ENCODE data around the gene FARP2. TPM values are rescaled to one million over a fixed set of nuclear protein-coding genes. Genes with fewer than 3 reads are reported as not detected.

FARP2 gene
- total and polyA plus RNA-seq, 2 donors (not counting 1 experiment from before 2014, with no cell fraction given) = 28.2 to 41.0 TPM

- DNase-seq (ENCODE audit: low read depth in 2 of 2) = no peak
These were observed 141.1 kb downstream of the FARP2 start for GRCh38 chr2:241496904-241497877.

GRCh38 chr2:241498115-241499070 is 142.3 kb downstream of the FARP2 start:
- Histone ChIP-seq H3K27me3 (ENCODE audit: control insufficient read depth, insufficient read depth, low read length) (no peaks in the 10 kb centered on the region), H3K4me1 (ENCODE audit: control insufficient read depth, extremely low read depth, insufficient read depth, low read length) (no peaks in the 10 kb centered on the region), H3K36me3 (ENCODE audit: control insufficient read depth, insufficient read depth, low read length) (peaks cover 33% of the 10 kb centered on the region), H3K4me3 (replicated peaks in 1 of 4; ENCODE audit: control extremely low read depth in 1 of 4, insufficient read depth in 1 of 4, low read depth in 3 of 4, low read length in 4 of 4) (no peak overlapping the region), H4K20me1 (ENCODE audit: control insufficient read depth, extremely low read depth, insufficient read depth, low read length) (no peaks in the 10 kb centered on the region), H3K9me3 (ENCODE audit: control insufficient read depth, insufficient read depth, low read depth, low read length) (no peaks in the 10 kb centered on the region), H2AFZ (ENCODE audit: low read length) (no peak overlapping the region), H3K79me2 (ENCODE audit: control insufficient read depth, insufficient read depth, low read length) (peaks cover 14% of the 10 kb centered on the region), H3K4me2 (ENCODE audit: extremely low read depth, insufficient read depth, low read length) (no peak overlapping the region), H3K9ac (ENCODE audit: insufficient read depth, low read length) (no peak overlapping the region), H3K27ac (ENCODE audit: insufficient read depth, low read length) (no peak overlapping the region)
- no peak for TF ChIP-seq EZH2 (IDR thresholded peaks at IDR 0.05; ENCODE audit: low read length, missing control alignments)
- TF ChIP-seq, protein P1, sequence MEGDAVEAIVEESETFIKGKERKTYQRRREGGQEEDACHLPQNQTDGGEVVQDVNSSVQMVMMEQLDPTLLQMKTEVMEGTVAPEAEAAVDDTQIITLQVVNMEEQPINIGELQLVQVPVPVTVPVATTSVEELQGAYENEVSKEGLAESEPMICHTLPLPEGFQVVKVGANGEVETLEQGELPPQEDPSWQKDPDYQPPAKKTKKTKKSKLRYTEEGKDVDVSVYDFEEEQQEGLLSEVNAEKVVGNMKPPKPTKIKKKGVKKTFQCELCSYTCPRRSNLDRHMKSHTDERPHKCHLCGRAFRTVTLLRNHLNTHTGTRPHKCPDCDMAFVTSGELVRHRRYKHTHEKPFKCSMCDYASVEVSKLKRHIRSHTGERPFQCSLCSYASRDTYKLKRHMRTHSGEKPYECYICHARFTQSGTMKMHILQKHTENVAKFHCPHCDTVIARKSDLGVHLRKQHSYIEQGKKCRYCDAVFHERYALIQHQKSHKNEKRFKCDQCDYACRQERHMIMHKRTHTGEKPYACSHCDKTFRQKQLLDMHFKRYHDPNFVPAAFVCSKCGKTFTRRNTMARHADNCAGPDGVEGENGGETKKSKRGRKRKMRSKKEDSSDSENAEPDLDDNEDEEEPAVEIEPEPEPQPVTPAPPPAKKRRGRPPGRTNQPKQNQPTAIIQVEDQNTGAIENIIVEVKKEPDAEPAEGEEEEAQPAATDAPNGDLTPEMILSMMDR (conservative IDR thresholded peaks at IDR 0.05 in 1 of 2, IDR thresholded peaks at IDR 0.05 in 1 of 2; ENCODE audit: low read depth in 1 of 2, low read length in 2 of 2) = no peak
- no peak for DNase-seq (ENCODE audit: low read depth in 2 of 2)

More at GRCh38 chr2:241496904-241497877, 141.1 kb downstream of the FARP2 start:
- Histone ChIP-seq H3K36me3 (ENCODE audit: control insufficient read depth, insufficient read depth, low read length) (peaks cover 34% of the 10 kb centered on the region), H2AFZ (ENCODE audit: low read length) (no peak overlapping the region), H3K27ac (ENCODE audit: insufficient read depth, low read length) (no peak overlapping the region), H3K79me2 (ENCODE audit: control insufficient read depth, insufficient read depth, low read length) (peaks cover 11% of the 10 kb centered on the region), H4K20me1 (ENCODE audit: control insufficient read depth, extremely low read depth, insufficient read depth, low read length) (no peaks in the 10 kb centered on the region), H3K9ac (ENCODE audit: insufficient read depth, low read length) (no peak overlapping the region), H3K4me2 (ENCODE audit: extremely low read depth, insufficient read depth, low read length) (no peak overlapping the region), H3K4me1 (ENCODE audit: control insufficient read depth, extremely low read depth, insufficient read depth, low read length) (no peaks in the 10 kb centered on the region), H3K4me3 (replicated peaks in 1 of 4; ENCODE audit: control extremely low read depth in 1 of 4, insufficient read depth in 1 of 4, low read depth in 3 of 4, low read length in 4 of 4) (no peak overlapping the region), H3K9me3 (ENCODE audit: control insufficient read depth, insufficient read depth, low read depth, low read length) (no peaks in the 10 kb centered on the region), H3K27me3 (ENCODE audit: control insufficient read depth, insufficient read depth, low read length) (no peaks in the 10 kb centered on the region)
- TF ChIP-seq, protein P1 (conservative IDR thresholded peaks at IDR 0.05 in 1 of 2, IDR thresholded peaks at IDR 0.05 in 1 of 2; ENCODE audit: low read depth in 1 of 2, low read length in 2 of 2) = no peak
- no peak for TF ChIP-seq EZH2 (IDR thresholded peaks at IDR 0.05; ENCODE audit: low read length, missing control alignments)
